Type B pancreatic cell (in vitro differentiated cells): ENCODE data around the gene TAF11L7. TPM values are rescaled to one million over a fixed set of nuclear protein-coding genes. Genes with fewer than 3 reads are reported as not detected.
"Not testable (repeated sequence)": the region's sequence is repeated elsewhere in the genome, so short reads cannot be mapped to it uniquely, and the experiment has no call there.

Source experiments
- DNase-seq: peaks from one replicate; pipeline ENCODE4 v3.0.0; 2021; ENCODE audit warnings: mixed read lengths; ENCODE audit not compliant: unreplicated experiment; ENCODE audit errors: extremely low spot score
- H3K27ac Mint-ChIP-seq: 2 replicates; pipeline ENCODE4 v1.8.0; 2021; ENCODE audit warnings: mild to moderate bottlenecking, mixed read lengths
- H3K27me3 Mint-ChIP-seq: 2 replicates; pipeline ENCODE4 v1.8.0; 2021; ENCODE audit warnings: mixed read lengths
- H3K36me3 Mint-ChIP-seq: 2 replicates; pipeline ENCODE4 v1.8.0; 2021; ENCODE audit warnings: mixed read lengths
- H3K4me1 Mint-ChIP-seq: one replicate; pipeline ENCODE4 v1.8.0; 2021; ENCODE audit warnings: mixed read lengths; ENCODE audit not compliant: unreplicated experiment
- H3K4me3 Mint-ChIP-seq: 2 replicates; pipeline ENCODE4 v1.8.0; 2021; ENCODE audit warnings: mild to moderate bottlenecking, mixed read lengths
- H3K9me3 Mint-ChIP-seq: 2 replicates; pipeline ENCODE4 v1.8.0; 2021; ENCODE audit warnings: mixed read lengths
- long read RNA-seq: library from polyadenylated mRNA; unstranded; transcript quantifications from one replicate; pipeline ENCODE4 v2.0.0, GENCODE V29; 2020
- total RNA-seq: library from RNA; stranded (reverse); gene quantifications from 2 replicates; pipeline ENCODE4 v1.2.1, GENCODE V29; 2021; ENCODE audit warnings: low replicate concordance
- TF ChIP-seq, protein P1 (sequence below): fragments of 200-600 bp; sonication (generic); conservative IDR thresholded peaks from 2 replicates; pipeline ENCODE4 v1.5.0; 2021; ENCODE audit warnings: antibody characterized with exemption, mild to moderate bottlenecking

Gene TAF11L7
- not detected in 2 replicates for total RNA-seq
- long read RNA-seq = 0 reads

DNA sequence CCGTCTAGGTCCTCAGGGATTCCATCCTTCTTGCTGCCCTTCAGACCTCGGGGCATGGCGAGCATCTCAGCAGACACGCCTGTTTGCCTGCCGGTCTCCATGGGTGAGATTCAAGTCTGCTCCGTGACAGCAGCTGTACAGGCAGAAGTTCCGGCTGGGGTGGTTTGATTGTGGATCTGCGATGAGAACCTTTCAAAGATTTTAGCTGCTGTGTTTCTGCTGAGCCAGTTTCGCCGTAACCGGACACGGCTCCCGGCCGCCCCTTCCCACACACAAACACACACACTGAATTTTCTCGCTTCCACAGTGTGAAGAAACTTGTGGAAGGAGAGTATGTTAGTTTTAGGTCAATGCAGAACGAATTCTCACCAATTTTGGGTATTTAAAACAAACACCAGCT lies at the start of gene TAF11L7:
TSS of gene TAF11L7 (minus strand) at position 101 of the 400 bp plus-strand sequence.
- H3K36me3 Mint-ChIP-seq, H3K27ac Mint-ChIP-seq, H3K4me3 Mint-ChIP-seq, H3K4me1 Mint-ChIP-seq, DNase-seq, H3K27me3 Mint-ChIP-seq, H3K9me3 Mint-ChIP-seq: not testable (repeated sequence)

DNA sequence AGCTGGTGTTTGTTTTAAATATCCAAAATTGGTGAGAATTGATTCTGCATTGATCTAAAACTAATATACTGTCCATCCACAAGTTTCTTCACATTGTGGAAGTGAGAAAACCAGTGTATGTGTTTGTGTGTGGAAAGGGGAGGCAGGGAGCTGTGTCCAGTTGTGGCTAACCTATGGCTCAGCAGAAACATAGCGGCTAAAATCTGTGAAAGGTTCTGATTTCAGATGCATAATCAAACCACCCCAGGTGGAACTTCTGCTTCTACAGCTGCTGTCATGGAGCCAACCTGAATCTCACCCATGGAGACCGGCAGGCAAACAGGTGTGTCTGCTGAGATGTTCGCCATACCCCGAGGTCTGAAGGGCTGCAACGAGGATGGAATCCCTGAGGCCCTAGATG lies 48.6 kb upstream of the TAF11L7 start, which contains the start of gene TAF11L14:
TSS of gene TAF11L14 (plus strand) at position 301 of the 400 bp plus-strand sequence.
- no peak for DNase-seq
- H3K36me3 Mint-ChIP-seq = no peaks in the 10 kb centered on the region
- no peaks in the 10 kb centered on the region for H3K4me1 Mint-ChIP-seq
- no peak within 1 kb of the TSS for H3K4me3 Mint-ChIP-seq
- TF ChIP-seq, protein P1, sequence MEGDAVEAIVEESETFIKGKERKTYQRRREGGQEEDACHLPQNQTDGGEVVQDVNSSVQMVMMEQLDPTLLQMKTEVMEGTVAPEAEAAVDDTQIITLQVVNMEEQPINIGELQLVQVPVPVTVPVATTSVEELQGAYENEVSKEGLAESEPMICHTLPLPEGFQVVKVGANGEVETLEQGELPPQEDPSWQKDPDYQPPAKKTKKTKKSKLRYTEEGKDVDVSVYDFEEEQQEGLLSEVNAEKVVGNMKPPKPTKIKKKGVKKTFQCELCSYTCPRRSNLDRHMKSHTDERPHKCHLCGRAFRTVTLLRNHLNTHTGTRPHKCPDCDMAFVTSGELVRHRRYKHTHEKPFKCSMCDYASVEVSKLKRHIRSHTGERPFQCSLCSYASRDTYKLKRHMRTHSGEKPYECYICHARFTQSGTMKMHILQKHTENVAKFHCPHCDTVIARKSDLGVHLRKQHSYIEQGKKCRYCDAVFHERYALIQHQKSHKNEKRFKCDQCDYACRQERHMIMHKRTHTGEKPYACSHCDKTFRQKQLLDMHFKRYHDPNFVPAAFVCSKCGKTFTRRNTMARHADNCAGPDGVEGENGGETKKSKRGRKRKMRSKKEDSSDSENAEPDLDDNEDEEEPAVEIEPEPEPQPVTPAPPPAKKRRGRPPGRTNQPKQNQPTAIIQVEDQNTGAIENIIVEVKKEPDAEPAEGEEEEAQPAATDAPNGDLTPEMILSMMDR = no peak
- H3K27ac Mint-ChIP-seq = no peak within 1 kb of the TSS
- peaks cover 3% of the 10 kb centered on the region for H3K27me3 Mint-ChIP-seq
- peaks cover 6% of the 10 kb centered on the region for H3K9me3 Mint-ChIP-seq

DNA sequence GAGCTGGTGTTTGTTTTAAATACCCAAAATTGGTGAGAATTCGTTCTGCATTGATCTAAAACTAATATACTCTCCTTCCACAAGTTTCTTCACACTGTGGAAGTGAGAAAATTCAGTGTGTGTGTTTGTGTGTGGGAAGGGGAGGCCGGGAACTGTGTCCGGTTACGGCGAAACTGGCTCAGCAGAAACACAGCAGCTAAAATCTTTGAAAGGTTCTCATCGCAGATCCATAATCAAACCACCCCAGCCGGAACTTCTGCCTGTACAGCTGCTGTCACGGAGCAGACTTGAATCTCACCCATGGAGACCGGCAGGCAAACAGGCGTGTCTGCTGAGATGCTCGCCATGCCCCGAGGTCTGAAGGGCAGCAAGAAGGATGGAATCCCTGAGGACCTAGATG lies 46.2 kb upstream of the TAF11L7 start, which contains the start of gene TAF11L13:
TSS of gene TAF11L13 (plus strand) at position 301 of the 400 bp plus-strand sequence.
- H3K4me3 Mint-ChIP-seq, H3K9me3 Mint-ChIP-seq, H3K4me1 Mint-ChIP-seq, H3K27ac Mint-ChIP-seq, DNase-seq, H3K36me3 Mint-ChIP-seq, H3K27me3 Mint-ChIP-seq: not testable (repeated sequence)

DNA sequence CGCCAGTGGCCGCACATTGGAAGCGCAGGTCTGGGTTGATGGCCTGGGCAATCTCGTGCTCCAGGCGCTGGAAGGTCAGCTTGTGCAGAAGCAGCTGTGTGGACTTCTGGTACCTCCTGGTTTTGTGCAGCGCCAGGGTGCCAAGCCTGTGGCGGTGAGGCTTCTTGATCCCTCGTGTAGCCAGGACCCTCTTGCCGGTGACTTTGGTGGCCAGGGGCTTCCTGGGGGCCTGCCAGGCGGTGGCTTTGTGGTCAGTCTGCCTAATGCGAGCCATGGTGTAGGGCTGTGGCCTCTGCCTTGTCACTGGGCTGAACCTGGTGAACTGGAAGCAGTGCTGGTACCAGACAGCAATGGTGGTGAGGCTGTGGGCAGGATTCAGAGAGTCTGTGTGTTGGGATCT lies 40.1 kb upstream of the TAF11L7 start:
- H3K4me3 Mint-ChIP-seq = no peak overlapping the region
- no peak for DNase-seq
- H3K27ac Mint-ChIP-seq = no peak overlapping the region
- H3K4me1 Mint-ChIP-seq = no peaks in the 10 kb centered on the region
- no peaks in the 10 kb centered on the region for H3K36me3 Mint-ChIP-seq
- H3K9me3 Mint-ChIP-seq = no peaks in the 10 kb centered on the region
- H3K27me3 Mint-ChIP-seq = no peaks in the 10 kb centered on the region
- TF ChIP-seq, protein P1 = no peak

DNA sequence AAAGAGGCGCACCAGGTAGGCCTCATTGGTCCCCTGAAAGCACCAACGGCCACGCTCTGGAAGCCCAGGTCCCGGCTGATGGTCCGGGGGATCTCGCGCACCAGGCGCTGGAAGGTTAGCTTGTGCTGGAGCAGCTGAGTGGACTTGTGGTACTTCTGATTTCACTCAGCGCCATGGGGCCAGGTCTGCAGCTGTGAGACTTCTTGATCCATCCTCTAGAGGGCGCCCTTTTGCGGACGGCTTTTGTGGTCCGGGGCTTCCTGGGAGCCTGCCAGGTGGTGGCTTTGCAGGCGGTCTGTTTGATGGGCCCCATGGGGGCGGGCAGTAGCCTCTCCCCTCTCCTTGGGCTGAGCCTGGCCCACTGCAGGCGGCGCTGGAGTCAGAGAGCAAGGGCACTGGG lies 35.1 kb upstream of the TAF11L7 start:
- Mint-ChIP-seq H3K4me3 (no peak overlapping the region), H3K27me3 (no peaks in the 10 kb centered on the region), H3K9me3 (no peaks in the 10 kb centered on the region), H3K4me1 (no peaks in the 10 kb centered on the region), H3K36me3 (no peaks in the 10 kb centered on the region), H3K27ac (no peak overlapping the region)
- TF ChIP-seq, protein P1 = peak; percentile 51
- DNase-seq = no peak

DNA sequence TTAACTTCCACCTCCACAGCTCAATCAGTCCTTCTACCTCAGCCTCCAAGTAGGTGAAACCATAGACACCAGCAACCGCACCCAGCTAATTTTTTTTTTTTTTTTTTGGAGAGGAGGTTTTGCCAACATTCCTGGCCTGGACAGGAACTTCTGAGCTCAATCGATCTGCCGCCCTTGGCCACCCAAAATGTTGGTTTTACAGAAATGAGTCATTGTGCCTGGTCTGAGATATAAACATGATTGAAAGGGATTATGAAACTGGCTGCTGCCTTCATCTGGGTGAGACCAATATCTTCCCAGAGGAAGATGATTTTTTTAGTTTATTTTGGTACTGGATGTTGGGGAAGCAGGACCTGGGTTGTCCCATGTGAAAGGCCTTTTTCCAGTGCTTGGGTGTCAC lies 33.8 kb upstream of the TAF11L7 start:
- Mint-ChIP-seq H3K27ac (no peak overlapping the region), H3K27me3 (no peaks in the 10 kb centered on the region)
- TF ChIP-seq, protein P1 = no peak

More for the DNA sequence above, 33.8 kb upstream of the TAF11L7 start:
- Mint-ChIP-seq H3K4me3 (no peak overlapping the region), H3K36me3 (no peaks in the 10 kb centered on the region), H3K9me3 (no peaks in the 10 kb centered on the region), H3K4me1 (no peaks in the 10 kb centered on the region)
- no peak for DNase-seq
